Activated T-cell treated with anti-CD3 and anti-CD28 coated beads for 4 hours (primary cell): ENCODE results near the gene GAS7.

Experiments
- DNase-seq: peaks from one replicate; pipeline ENCODE4 v3.0.0-alpha.2; 2020

Gene GAS7

GRCh38 chr17:9874722-9875121, 323.7 kb downstream of the GAS7 start:
- no peak for DNase-seq

- no peak for DNase-seq
Observed at GRCh38 chr17:9872852-9873251, 325.6 kb downstream of the GAS7 start.

GRCh38 chr17:9868552-9868951, 329.9 kb downstream of the GAS7 start:
- no peak for DNase-seq

- DNase-seq = no peak
Observed at GRCh38 chr17:9865586-9865985, 332.8 kb downstream of the GAS7 start.

GRCh38 chr17:9862949-9863348, 335.5 kb downstream of the GAS7 start:
- DNase-seq = no peak

GRCh38 chr17:9862220-9862619, 336.2 kb downstream of the GAS7 start:
- no peak for DNase-seq

- no peak for DNase-seq
Observed at GRCh38 chr17:9860851-9861250, 337.6 kb downstream of the GAS7 start.
